Thyroid gland (tissue), 4 donors: Measurements from ENCODE around the gene DPYD. TPM values are rescaled to one million over a fixed set of nuclear protein-coding genes. Genes with fewer than 3 reads are reported as not detected.

Experiments
- DNase-seq, 2 donors: peaks; one replicate each; pipeline ENCODE4 v3.0.0-alpha.2; 2019
- H3K27ac ChIP-seq, 3 donors: fragments of 200-600 bp; sonication (generic); 1 replicate in 2 of 3; 2 replicates in 1 of 3; pipeline ENCODE4 v1.5.1; 2016 to 2019; ENCODE audit warnings: mild to moderate bottlenecking in 1 of 3, moderate library complexity in 1 of 3
- H3K27me3 ChIP-seq: fragments of 200-600 bp; sonication (generic); one replicate; pipeline ENCODE4 v1.5.1; 2019
- H3K36me3 ChIP-seq, 2 donors: fragments of 200-600 bp; sonication (generic); one replicate each; pipeline ENCODE4 v1.5.1; 2016 to 2019
- H3K4me1 ChIP-seq, 2 donors: fragments of 200-600 bp; sonication (generic); one replicate each; pipeline ENCODE4 v1.5.1; 2017 to 2019
- H3K4me3 ChIP-seq, 3 donors: fragments of 200-600 bp; sonication (generic); replicated peaks in 1 of 3; 1 replicate in 2 of 3; 2 replicates in 1 of 3; pipeline ENCODE4 v1.5.1; 2016; ENCODE audit warnings: mild to moderate bottlenecking in 1 of 3
- H3K9me3 ChIP-seq: fragments of 200-600 bp; sonication (generic); one replicate; pipeline ENCODE4 v1.5.1; 2017
- POLR2A ChIP-seq, 2 donors: fragments of 450-650 bp; IDR thresholded peaks; one replicate each; pipeline ENCODE4 v1.6.1; 2017; ENCODE audit warnings: antibody characterized with exemption in 2 of 2, mild to moderate bottlenecking in 2 of 2, moderate library complexity in 1 of 2
- WGBS, 2 donors: methylation state at CpG; one replicate each; pipeline ENCODE4 v1.1.5; 2017; 5-methylcytosine and 5-hydroxymethylcytosine counted together
- intact Hi-C: fragments of 100-400 bp; cut with DNase I; formaldehyde crosslinking; loops from one replicate; pipeline ENCODE4 v1.15.1; 2023
- total RNA-seq, 4 donors: library from RNA; depleted of rRNA; stranded (reverse); fragments of >200 nt; gene quantifications; one replicate each; pipeline ENCODE4 v1.2.3, GENCODE V29; 2016
- TF ChIP-seq, protein P1 (sequence below), 6 experiments: fragments of 200-600 bp in 3 of 6; fragments of 450-650 bp in 3 of 6; sonication (generic) in 3 of 6; IDR thresholded peaks; one replicate each; pipeline ENCODE4 v1.5.1; 2016 to 2019; ENCODE audit warnings: antibody characterized with exemption in 6 of 6, mild to moderate bottlenecking in 2 of 6, inconsistent platforms in 1 of 6, moderate library complexity in 1 of 6

Gene DPYD
- total RNA-seq, 4 donors from 2014 or later = 27.3 to 54.0 (median 39.5) TPM

- intact Hi-C loops = no loop called here
- no peaks in the 10 kb centered on the region for H3K4me1 ChIP-seq
- no peaks in the 10 kb centered on the region for H3K9me3 ChIP-seq
- H3K4me3 ChIP-seq = no peak overlapping the region
- no peaks in the 10 kb centered on the region for H3K36me3 ChIP-seq
- H3K27ac ChIP-seq = no peak overlapping the region
- no peak for DNase-seq
- TF ChIP-seq POLR2A (IDR thresholded peaks at IDR 0.05) = no peak
- TF ChIP-seq, protein P1, sequence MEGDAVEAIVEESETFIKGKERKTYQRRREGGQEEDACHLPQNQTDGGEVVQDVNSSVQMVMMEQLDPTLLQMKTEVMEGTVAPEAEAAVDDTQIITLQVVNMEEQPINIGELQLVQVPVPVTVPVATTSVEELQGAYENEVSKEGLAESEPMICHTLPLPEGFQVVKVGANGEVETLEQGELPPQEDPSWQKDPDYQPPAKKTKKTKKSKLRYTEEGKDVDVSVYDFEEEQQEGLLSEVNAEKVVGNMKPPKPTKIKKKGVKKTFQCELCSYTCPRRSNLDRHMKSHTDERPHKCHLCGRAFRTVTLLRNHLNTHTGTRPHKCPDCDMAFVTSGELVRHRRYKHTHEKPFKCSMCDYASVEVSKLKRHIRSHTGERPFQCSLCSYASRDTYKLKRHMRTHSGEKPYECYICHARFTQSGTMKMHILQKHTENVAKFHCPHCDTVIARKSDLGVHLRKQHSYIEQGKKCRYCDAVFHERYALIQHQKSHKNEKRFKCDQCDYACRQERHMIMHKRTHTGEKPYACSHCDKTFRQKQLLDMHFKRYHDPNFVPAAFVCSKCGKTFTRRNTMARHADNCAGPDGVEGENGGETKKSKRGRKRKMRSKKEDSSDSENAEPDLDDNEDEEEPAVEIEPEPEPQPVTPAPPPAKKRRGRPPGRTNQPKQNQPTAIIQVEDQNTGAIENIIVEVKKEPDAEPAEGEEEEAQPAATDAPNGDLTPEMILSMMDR (IDR thresholded peaks at IDR 0.05) = no peak
- WGBS, 2 donors = 0 to 1% methylated on average over 1 of the region's 1 CpG
- no peaks in the 10 kb centered on the region for H3K27me3 ChIP-seq
Measured at GRCh38 chr1:97806326-97806725, 114.5 kb downstream of the DPYD start.

DNA sequence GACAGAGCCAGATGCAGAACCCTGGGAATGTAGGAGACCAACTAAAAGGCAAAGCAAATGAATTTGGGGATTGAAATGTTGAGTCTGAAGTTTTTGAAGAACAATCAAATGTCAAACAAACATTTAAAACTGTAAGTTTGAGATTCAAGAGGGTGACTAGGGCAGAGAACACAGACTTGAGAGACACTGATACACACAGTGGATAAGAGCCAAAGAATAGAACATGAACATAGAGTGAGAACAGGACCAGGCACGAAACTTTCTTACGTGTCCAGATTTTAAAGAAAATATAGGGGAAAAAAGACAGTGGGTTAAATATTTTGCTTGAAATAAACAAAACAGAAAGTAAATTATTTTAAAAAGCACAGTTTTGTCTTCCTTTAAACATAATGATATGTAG is 115.7 kb downstream of the DPYD start:
- H3K27ac ChIP-seq = no peak overlapping the region
- TF ChIP-seq POLR2A (IDR thresholded peaks at IDR 0.05) = no peak
- TF ChIP-seq, protein P1 (IDR thresholded peaks at IDR 0.05) = no peak
- no peak overlapping the region for H3K4me3 ChIP-seq
- intact Hi-C loops = no loop called here
- no peak for DNase-seq
- no peaks in the 10 kb centered on the region for H3K9me3 ChIP-seq
- 93 to 97% methylated on average over 2 of the region's 2 CpGs for WGBS, 2 donors
- no peaks in the 10 kb centered on the region for H3K4me1 ChIP-seq
- no peaks in the 10 kb centered on the region for H3K27me3 ChIP-seq
- no peaks in the 10 kb centered on the region for H3K36me3 ChIP-seq

DNA sequence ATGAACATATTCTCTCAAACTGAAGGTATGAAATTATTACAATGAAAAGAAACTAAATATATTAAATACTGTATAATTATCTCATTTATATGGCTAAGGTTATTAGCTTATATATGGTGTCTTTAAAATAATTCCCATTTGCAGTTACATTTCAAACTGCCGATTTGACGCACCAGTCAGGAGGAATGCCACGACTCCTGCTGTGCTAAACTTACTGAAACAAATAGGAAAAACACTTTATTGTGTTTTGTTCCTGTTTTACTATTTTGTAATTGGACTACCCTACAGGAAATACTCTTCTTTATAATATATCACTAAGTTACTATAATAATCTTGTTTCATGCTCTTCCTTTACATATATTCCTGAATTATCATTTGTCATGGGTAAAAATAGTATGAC is 117.8 kb downstream of the DPYD start:
- intact Hi-C loops = no loop called here
- H3K4me3 ChIP-seq = no peak overlapping the region
- no peak overlapping the region for H3K27ac ChIP-seq
- TF ChIP-seq POLR2A (IDR thresholded peaks at IDR 0.05) = no peak
- TF ChIP-seq, protein P1 (IDR thresholded peaks at IDR 0.05) = no peak
- no peaks in the 10 kb centered on the region for H3K9me3 ChIP-seq
- 93 to 94% methylated on average over 3 of the region's 3 CpGs for WGBS, 2 donors
- H3K27me3 ChIP-seq = no peaks in the 10 kb centered on the region
- no peaks in the 10 kb centered on the region for H3K4me1 ChIP-seq
- no peak for DNase-seq
- no peaks in the 10 kb centered on the region for H3K36me3 ChIP-seq

- intact Hi-C loops = no loop called here
- H3K36me3 ChIP-seq = no peaks in the 10 kb centered on the region
- H3K9me3 ChIP-seq = no peaks in the 10 kb centered on the region
- no peak overlapping the region for H3K4me3 ChIP-seq
- no peak overlapping the region for H3K27ac ChIP-seq
- H3K27me3 ChIP-seq = no peaks in the 10 kb centered on the region
- TF ChIP-seq, protein P1 (IDR thresholded peaks at IDR 0.05) = no peak
- no peak for TF ChIP-seq POLR2A (IDR thresholded peaks at IDR 0.05)
- 87 to 92% methylated on average over 2 of the region's 2 CpGs for WGBS, 2 donors
- no peak for DNase-seq
- H3K4me1 ChIP-seq = no peaks in the 10 kb centered on the region
Measured at GRCh38 chr1:97802011-97802410, 118.8 kb downstream of the DPYD start.

- TF ChIP-seq, protein P1 (IDR thresholded peaks at IDR 0.05) = no peak
- TF ChIP-seq POLR2A (IDR thresholded peaks at IDR 0.05) = no peak
- 78 to 85% methylated on average over 2 of the region's 2 CpGs for WGBS, 2 donors
- Histone ChIP-seq H3K9me3 (no peaks in the 10 kb centered on the region), H3K27me3 (no peaks in the 10 kb centered on the region), H3K27ac (no peak overlapping the region), H3K4me1 (no peaks in the 10 kb centered on the region), H3K36me3 (no peaks in the 10 kb centered on the region), H3K4me3 (no peak overlapping the region)
- intact Hi-C loops = no loop called here
- no peak for DNase-seq
Measured at GRCh38 chr1:97797403-97798183, 123.2 kb downstream of the DPYD start.
